AG09309 (cell line): Measurements from ENCODE around the gene FGF11.

Experiments used
- DNase-seq: peaks from one replicate; pipeline ENCODE4 v3.0.0-alpha.2; 2010; ENCODE audit warnings: low read depth
- H3K4me3 ChIP-seq: 2 replicates; pipeline ENCODE4 v1.5.1; 2011; ENCODE audit warnings: mild to moderate bottlenecking, low read depth, low read length, moderate library complexity; ENCODE audit not compliant: control insufficient read depth
- TF ChIP-seq, protein P1 (sequence below): IDR thresholded peaks from 2 replicates; pipeline ENCODE4 v1.5.1; 2011; ENCODE audit warnings: mild to moderate bottlenecking, low read depth, low read length, inconsistent platforms; ENCODE audit not compliant: insufficient read depth, control insufficient read depth; ENCODE audit errors: missing control alignments

Gene FGF11

DNA sequence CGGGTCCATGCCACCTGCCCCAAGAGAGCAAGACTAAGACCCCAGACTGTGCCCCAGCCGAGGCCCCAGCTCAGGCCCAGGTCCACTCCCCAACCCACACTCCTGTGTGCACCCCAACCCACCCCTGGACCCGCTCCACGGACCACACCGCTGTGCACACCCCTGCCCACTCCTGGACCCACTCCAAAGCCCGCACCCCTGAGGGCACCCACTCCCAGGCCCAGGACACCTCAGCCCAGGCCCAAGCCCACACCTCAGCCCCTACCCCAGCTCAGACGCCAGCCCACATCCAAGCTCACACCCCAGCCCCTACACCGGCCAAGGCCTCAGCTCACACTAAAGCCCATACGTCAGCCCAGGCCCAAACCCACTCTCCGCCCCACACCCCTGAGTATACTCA, 9.6 kb upstream of the FGF11 start:
- no peak overlapping the region for H3K4me3 ChIP-seq
- TF ChIP-seq, protein P1, sequence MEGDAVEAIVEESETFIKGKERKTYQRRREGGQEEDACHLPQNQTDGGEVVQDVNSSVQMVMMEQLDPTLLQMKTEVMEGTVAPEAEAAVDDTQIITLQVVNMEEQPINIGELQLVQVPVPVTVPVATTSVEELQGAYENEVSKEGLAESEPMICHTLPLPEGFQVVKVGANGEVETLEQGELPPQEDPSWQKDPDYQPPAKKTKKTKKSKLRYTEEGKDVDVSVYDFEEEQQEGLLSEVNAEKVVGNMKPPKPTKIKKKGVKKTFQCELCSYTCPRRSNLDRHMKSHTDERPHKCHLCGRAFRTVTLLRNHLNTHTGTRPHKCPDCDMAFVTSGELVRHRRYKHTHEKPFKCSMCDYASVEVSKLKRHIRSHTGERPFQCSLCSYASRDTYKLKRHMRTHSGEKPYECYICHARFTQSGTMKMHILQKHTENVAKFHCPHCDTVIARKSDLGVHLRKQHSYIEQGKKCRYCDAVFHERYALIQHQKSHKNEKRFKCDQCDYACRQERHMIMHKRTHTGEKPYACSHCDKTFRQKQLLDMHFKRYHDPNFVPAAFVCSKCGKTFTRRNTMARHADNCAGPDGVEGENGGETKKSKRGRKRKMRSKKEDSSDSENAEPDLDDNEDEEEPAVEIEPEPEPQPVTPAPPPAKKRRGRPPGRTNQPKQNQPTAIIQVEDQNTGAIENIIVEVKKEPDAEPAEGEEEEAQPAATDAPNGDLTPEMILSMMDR = no peak

DNA sequence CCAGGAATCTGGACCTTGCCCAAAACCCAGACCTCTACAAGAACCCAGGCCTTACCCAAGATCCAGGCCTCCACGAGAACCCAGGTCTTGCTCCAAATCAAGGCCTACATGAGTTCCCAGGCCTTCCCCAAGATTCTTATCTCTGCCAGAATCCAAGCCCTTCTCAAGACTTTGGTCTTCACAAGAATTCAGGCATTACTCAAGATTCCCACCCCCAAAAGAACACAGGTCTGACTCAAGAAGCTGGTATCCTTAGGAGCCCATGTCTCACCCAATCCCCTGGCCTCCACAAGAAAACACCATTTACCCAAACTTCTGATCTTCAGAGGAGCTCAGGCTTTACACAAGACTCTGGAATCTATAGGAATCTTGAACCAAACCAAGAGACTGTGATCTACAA, 8.1 kb upstream of the FGF11 start:
- TF ChIP-seq, protein P1 = no peak

More for the DNA sequence above, 9.6 kb upstream of the FGF11 start:
- DNase-seq = no peak

DNA sequence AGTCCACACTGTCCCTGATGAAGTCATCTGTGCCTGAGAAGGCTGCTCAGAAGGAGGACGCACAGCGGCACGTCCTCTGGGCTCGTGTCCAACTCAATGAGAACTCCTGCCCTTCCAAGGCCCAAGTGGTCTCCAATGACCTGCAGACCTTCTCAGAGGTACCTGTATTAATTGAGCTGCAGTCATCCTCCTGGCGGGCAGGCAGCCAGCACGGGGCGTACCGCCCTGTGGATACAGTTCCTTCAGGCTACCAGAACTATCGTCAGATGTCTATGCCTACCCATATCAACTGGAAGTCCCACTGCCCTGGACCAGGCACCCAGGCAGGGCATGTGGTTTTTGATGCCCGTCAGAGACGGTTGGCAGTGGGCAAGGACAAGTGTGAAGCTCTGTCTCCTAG, 7.0 kb upstream of the FGF11 start:
- TF ChIP-seq, protein P1 = no peak
- H3K4me3 ChIP-seq = no peak overlapping the region
- no peak for DNase-seq

More for the DNA sequence above, 8.1 kb upstream of the FGF11 start:
- H3K4me3 ChIP-seq = no peak overlapping the region
- no peak for DNase-seq

DNA sequence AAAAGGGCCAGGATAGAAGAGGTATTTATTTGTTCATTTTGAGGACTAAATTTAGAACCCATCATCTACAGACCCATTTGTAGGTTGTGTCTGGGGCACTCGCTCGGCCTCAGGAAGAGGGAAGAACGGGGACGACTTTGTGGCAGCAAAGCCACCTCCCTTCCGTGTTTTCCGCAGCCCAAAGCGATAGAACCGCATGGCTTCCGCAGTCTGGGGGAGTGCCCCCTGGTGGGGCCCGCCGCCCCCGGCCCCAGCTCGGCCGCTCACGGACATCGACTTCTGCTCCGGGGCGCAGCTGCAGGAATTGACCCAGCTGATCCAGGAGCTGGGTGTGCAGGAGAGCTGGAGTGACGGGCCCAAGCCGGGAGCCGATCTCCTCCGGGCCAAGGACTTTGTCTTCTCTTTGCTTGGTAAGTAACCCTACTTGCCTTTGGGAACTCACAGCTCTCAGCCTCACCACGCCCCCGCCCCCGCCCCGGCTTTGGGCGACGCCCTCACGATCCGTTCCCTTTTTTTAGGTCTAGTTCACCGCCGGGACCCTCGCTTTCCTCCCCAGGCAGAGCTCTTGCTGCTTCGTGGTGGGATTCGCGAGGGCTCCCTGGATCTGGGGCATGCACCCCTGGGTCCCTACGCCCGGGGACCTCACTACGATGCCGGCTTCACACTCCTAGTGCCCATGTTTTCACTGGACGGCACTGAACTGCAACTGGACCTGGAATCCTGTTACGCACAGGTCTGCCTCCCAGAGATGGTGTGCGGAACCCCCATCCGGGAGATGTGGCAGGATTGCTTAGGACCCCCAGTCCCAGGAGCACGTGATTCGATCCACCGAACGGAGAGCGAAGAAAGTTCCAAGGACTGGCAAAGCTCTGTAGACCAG, 3.4 kb upstream of the FGF11 start:
- peak overlapping the region; percentile 45 for H3K4me3 ChIP-seq
- DNase-seq = no peak
- TF ChIP-seq, protein P1 = no peak

DNA sequence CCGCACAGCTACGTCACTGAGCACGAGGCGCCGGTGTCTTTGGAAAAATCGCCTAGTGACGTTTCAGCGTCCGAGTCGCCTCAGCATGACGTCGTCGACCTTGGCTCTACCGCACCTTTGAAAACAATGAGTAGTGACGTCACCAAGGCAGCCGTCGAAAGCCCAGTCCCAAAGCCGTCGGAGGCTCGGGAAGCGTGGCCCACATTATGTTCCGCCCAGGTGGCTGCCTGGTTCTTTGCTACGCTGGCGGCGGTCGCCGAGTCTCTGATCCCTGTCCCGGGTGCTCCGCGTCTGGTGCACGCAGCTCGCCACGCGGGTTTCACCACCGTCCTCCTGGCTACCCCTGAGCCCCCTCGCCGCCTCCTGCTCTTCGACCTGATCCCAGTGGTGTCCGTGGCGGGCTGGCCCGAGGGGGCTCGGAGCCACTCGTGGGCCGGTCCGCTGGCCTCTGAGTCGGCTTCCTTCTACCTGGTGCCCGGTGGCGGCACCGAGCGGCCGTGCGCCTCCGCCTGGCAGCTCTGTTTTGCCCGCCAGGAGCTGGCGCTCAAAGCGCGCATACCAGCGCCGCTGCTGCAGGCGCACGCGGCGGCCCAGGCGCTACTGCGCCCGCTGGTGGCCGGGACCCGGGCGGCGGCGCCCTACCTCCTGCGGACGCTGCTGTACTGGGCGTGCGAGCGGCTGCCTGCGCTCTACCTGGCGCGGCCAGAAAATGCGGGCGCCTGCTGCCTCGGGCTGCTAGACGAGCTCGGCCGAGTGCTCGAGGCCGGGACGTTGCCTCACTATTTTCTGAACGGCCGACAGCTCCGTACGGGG, 2.5 kb upstream of the FGF11 start:
- H3K4me3 ChIP-seq = peak overlapping the region; percentile 32
- peak; percentile 18 for DNase-seq
- TF ChIP-seq, protein P1 = peak; percentile 54

DNA sequence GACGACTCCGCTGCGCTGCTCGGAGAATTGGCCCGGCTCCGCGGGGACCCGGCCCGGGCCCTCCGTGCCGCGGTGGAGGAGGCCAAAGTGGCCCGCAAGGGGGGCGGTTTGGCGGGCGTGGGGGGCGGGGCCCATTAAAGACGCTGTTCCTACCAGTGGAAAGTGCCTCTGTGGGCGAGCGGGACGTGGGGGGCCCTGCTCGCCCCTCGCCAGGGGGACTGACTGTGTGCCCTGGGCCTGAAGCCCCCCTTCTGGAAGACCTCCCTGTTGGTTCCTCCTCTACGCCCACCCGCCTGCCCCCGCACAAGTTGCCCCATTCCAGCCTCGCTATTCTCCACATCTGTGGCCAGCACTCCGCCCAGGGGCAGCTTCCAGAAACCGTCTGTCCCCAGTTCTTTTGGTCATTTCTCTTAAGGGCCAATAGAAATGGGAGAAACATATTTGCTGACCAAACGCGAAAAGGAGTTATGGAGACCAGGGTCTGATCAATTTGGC, 1.9 kb upstream of the FGF11 start:
- TF ChIP-seq, protein P1 = no peak
- no peak for DNase-seq
- peak overlapping the region; percentile 17 for H3K4me3 ChIP-seq
